Sciatic nerve (tissue), 2 donors: ENCODE data around the gene GANC. TPM values are rescaled to one million over a fixed set of nuclear protein-coding genes. Genes with fewer than 3 reads are reported as not detected.

Experiments used
- ATAC-seq: fragments of 200-7000 bp; cut with Tn5 transposase; one replicate; pipeline ENCODE4 v1.9.1; 2020; ENCODE audit warnings: mild to moderate bottlenecking, moderate library complexity
- DNase-seq: peaks from one replicate; pipeline ENCODE4 v3.0.0-alpha.2; 2020; ENCODE audit warnings: low spot score
- intact Hi-C: fragments of 100-400 bp; cut with DNase I; formaldehyde crosslinking; loops from one replicate; pipeline ENCODE4 v1.14.2; 2022
- total RNA-seq: library from RNA; stranded (reverse); fragmentation: NEBNext Ultra II Directional; extraction: Animal tissue kit (Norgen Biotek cat#: 25700); gene quantifications from one replicate; pipeline ENCODE4 v1.2.1, GENCODE V29; 2021
- donor health status: DM: no; HTN: no; CAD: no.
- donor health status: DM: no; HTN: no; CAD: no.

Gene GANC
- total RNA-seq, 1 donor from 2014 or later = 57.6 TPM

DNA sequence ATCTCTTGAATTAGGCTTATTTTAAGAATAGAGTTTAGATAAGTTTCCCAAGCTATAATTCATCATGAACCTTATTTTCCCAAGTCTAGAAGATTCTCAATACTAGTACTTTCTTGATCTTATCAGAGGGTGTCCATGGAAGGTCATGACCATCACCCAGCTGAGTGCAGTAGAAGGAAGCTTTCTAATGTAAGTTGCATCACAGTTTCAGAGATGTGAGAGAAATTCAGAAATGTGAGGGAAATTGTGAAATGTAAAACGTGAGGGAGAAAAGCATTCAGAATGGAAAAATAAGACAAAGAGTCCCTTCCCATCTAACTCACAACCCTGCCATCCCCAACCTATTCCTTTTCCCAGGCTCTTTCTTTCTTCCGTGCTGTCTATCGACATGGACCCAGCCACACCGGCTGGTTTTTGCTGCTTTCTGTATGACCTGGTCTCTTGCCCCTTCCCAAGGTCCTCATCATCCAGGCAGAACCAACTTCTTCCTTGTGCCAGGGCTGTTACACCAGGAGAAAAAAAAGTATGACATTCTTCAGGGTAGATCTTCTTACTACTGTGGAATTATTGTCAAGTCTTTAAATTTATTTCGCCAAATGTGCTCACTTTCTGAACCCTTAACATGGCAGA is 93.0 kb downstream of the GANC start:
- ATAC-seq (no peak), DNase-seq (no peak)
- intact Hi-C loops = no loop called here

DNA sequence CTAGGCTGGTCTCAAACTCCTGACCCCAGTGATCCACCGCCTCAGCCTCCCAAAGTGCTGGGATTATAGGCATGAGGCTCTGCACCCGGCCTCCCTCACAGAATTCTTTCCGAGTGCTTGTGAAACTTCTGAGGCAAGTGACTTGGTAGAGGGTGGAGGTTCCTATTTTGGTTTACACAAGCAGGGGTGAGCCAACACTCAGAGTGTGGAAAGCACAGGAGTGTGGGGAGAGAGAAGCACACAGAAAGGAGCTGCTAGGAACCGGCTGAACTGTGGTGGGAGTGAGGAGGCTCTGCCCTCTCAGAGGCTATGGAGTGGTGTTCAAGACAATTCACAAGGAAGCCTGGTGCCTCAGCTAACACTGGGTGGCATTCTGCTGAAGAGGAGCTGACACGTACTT is 94.0 kb downstream of the GANC start:
- DNase-seq (no peak), ATAC-seq (no peak)
- intact Hi-C loops = no loop called here

DNA sequence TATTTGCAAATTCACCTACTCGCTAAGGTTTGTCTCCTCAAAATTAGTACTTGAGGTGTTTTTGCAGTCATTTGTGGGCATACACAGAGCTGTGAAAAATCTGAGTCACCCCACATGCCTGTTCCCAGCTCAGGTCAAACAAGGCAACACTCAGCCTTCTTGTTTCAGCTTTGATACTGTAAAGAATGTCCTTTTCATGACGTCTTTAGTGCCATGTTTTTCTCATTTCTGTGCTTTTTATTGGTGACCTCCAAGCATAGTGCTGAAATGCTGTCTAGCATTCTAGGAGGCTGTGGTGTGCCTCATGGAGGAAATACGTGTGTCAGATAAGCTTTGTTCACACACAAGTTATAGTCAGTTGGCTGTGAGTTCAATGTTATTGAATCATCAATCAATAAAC is 95.1 kb downstream of the GANC start:
- DNase-seq = no peak
- ATAC-seq = no peak
- intact Hi-C loops = no loop called here

DNA sequence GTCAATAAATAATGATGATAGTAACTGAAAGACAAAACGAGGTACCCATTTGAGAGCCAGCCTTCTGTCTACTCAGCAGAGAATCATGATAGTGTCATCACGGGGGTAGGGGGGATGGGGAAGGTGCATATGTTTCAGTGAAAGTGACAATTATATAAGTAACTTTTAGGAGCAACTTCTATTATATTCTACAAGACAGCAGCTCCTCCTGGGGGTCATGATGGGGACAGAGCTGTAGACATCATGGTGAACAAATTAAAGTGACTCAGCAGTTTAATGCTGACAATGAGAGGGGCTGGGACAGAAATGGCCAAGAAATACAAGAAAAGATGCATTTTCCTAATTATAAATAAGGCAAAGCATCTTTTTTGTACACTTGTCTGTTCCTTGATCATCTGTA is 98.1 kb downstream of the GANC start:
- DNase-seq (no peak), ATAC-seq (no peak)
- intact Hi-C loops = no loop called here

DNA sequence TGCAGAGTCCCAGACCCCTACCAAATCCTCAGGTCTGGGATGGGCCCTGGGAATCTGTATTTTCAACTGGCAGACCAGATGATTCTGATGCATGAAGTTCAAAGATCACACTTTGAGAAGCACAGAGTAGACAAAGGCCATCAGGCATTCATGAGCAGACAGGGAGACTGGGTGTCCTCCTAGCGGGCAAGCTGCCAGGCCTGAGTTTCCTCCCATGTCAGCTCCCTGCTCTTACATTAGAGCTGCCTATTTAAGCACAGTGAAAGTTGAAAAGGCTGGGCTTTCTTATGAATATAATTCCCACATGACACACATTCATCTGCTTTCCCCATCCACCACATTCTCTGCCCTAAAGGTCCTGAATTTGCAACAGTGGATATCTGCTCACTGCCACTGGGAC is 100.3 kb downstream of the GANC start:
- intact Hi-C loops = no loop called here
- ATAC-seq (no peak), DNase-seq (no peak)

DNA sequence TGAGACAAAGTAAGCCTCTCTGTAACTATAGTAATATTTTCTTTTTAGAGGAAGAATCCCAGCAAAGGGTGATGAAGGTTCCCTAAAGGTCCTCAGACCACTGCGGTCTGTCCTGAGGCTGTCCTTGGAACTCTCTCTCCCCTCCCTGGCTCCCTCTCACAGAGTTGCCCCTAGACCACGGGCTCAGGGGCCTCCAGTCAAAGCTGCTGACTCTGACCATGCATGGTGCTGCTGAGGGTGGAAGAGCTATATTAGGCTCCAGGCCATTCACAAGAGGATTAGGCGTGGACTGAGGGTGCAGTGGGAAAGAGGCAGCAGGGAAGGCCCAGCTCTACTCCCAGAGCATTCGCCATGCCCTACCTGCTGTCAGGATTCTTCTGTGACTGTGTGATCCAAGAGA is 100.9 kb downstream of the GANC start:
- DNase-seq (no peak), ATAC-seq (no peak)
- intact Hi-C loops = no loop called here

DNA sequence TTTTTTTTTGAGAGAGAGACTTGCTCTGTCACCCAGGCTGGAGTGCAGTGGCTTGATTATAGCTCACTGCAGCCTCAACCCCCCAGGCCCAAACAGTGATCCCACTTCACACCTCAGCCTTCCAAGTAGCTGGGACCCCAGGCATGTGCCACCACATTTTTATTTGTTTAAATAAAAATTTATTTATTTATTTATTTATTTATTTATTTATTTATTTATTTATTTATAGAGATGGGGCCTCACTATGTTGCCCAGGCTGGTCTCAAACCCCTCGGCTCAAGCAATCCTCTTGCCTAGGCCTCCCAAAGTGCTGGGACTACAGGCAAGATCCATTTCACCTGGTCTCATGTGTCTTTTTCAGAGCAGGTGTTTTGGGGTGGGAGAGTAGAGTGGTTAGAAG is 101.8 kb downstream of the GANC start:
- ATAC-seq = no peak
- DNase-seq = no peak
- intact Hi-C loops = no loop called here

DNA sequence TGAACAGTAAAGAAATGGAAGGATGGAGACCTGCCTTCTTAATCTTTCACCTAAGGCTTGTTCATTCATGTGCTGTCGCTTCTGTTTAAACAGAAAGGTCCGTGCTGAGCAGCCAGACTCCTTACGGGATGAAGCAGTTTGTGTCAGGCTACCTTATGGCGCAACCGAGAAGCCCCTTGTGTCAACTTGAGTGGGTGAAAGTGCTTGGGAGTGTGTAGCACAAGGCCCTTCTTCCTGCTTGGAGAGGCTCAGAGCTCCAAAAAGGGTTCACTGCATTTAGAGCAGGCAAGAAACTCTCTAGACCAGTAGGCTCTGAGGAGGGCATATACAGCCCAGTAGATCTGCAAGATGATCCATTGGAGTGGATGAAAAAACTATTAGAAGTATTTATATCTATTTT is 102.3 kb downstream of the GANC start:
- ATAC-seq (no peak), DNase-seq (no peak)
- intact Hi-C loops = no loop called here

DNA sequence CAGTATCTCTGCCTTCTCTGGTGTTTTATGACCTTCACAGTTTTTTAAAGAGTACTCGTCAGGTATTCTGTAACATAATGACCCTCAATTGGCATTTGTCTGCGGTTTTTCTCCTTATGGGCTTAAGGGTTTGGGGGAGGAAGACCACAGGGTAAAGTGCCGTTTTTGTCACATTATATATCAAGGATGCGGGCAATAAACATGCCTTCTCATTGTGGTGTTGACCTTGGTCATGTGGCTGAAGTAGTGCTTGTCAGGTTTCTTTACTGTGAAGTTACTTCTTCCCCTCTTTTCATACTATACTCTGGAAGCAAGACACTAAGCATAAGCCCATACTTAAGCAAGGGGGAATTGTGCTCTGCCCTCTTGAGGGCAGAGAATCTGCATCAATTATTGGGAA is 102.9 kb downstream of the GANC start:
- DNase-seq = no peak
- intact Hi-C loops = no loop called here
- ATAC-seq = no peak

DNA sequence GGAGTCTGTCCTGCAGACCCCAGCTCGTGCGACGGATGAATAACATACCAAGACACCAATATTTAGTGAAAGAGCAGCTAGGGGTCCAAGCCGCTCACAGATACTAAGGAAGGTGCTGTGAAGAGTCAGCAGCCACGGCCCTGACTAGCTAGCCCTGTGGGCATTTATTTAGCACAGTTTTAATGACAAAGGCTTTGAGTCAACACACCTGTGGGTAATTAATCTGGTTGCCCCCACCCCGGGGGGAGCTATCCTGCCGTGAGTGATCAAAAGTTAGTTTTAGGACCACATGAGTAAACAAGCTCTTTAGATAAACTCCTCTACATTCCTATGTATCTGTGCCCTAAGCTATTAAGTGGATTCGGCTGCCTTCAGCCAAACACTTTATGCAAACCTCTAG is 105.0 kb downstream of the GANC start:
- ATAC-seq (no peak), DNase-seq (no peak)
- intact Hi-C loops = no loop called here

DNA sequence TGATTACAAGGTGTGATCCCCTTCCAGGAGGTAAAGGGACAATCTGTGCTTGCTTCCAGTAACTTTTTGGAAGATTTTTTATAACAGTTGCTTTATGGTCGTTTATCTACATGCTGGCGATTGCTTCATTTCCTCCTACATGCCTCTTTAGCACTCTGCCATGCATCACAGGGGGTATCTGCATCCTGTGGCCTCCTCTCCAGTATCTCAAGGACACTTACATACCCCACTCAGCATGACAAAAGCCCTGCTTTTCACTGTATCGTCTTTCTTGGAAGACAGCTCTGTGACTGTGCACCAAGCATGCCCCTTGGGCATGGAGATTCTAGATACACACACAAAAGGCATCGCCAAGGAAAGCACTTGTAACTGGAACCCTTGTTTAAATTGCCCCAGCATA is 111.6 kb downstream of the GANC start:
- intact Hi-C loops = no loop called here
- DNase-seq (no peak), ATAC-seq (no peak)

DNA sequence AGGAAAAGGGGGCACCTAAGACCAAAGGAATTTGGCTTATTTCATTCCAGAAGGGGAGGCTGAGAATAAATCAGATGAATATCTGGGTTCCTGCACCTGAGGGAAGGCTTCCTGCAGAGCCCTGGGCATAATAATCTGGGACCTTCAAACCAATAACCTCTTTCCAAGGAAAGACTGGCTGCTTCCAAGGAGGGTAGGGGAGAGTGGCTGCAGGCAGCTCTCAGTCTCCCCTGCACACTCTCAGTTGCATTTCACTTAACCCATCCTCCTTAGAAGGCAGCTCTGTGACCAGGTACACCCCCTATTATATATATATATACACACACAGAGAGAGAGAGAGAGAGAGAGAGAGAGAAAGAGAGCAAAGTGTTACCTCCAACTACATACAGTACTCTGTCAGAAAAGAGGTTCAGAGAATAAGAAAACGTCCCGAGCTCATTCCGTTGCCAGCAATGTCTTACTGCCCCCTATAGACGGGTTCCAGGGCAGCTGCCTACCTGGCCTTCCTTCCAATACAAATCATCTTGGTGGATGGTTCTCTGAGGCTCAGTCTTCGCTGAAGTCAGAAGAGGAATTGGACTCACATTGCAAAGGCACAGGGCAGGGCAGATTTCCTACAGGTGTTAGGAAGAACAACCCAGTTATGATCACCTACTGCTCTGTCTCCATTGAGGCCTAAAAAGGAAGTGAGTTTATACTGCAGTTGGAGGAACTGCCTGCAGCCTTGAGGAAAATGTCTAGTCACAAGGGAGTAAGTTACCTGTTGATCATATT is 112.4 kb downstream of the GANC start:
- ATAC-seq (no peak), DNase-seq (no peak)
- intact Hi-C loops = no loop called here

DNA sequence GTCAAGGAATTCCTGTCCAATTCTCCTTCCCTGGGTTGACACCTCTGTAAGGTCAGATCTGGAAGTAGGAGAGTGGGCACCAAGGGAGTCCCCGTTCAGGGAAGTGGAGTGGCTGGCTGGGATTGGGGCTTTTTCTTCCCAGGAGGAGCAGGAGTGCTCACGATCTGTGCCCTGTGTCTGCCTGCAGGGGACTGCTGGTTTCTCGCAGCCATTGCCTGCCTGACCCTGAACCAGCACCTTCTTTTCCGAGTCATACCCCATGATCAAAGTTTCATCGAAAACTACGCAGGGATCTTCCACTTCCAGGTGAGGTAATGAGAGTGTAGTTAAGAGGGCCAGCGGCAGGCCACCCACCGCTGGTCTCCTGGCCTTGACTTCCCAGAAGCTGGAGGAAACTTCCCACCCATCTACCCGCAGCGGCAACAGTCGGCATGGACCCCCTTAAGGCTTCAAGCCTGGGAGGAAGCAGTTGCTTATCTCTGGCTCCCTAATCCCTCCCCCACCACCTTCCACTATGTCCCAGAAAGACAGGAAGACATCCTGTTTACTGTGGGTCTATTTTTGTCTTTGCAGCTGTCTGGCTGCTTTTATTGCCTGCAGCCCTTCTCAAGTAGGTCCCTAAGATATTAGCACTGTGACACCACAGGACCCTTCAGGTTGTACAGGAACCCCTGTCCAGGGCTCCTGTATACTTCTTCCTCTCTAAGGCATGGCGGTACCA is 113.1 kb downstream of the GANC start:
- intact Hi-C loops = no loop called here
- ATAC-seq (no peak), DNase-seq (no peak)

DNA sequence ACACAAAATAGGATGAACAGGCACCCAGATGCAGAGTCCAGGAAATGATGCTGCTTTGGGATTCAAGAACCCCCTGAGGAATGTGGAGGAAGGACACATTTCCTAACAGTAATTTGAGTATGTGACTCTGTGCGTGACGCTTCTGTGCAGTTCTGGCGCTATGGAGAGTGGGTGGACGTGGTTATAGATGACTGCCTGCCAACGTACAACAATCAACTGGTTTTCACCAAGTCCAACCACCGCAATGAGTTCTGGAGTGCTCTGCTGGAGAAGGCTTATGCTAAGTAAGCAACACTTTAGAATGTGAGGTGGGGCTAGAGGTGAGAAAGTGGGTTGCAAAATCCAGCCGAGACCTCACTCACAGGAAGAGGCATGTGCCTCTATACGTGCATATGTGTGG is 114.6 kb downstream of the GANC start:
- intact Hi-C loops = no loop called here
- DNase-seq (no peak), ATAC-seq (no peak)

DNA sequence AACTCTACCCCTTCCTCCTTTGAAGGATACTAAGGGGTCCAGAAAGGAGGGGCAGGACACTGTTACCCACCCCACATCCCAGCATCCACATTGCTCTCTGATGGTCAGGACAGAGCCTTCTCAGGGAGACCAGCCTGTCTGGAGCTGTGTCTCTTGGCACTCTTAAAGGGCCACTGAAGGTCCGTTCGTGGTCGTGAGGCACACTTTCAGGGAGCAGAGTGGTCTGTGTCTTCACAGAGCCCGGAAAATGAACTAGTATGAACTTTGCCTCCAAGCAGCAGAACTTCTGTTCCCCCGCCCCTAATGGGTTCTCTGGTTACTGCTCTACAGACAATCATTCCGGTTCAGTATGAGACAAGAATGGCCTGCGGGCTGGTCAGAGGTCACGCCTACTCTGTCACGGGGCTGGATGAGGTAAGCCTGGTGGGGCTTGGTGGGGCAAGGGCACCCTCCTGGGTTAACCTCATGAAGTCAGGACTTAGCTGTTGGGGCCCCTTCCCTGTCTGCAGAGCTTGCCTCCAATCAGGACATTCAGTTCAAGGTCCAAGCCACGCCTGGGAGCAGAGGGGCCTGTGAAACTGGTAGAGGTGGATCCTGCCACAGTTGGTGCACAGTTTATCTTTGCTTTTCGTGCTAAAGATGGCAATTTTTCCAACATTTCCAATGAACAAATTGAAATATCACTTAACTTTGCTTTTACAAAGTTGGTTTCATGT is 119.5 kb downstream of the GANC start:
- DNase-seq (no peak), ATAC-seq (no peak)
- intact Hi-C loops = no loop called here

DNA sequence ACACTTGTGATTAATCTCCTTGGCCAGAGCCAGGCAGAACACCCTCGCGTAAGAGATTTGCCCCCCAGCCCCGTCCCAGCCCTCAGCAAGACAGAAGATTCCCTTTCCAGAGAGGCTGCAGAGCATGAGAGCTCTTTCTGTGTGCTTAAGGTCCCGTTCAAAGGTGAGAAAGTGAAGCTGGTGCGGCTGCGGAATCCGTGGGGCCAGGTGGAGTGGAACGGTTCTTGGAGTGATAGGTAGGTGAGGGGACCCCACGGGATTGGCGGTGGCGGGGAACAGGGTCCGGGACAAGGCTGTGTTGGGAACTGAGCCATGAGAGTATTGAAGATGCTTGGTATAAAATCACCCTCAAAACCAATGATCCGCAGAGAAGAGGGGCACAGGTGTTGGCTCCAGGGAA is 121.1 kb downstream of the GANC start:
- no peak for DNase-seq
- ATAC-seq = no peak
- intact Hi-C loops = no loop called here

DNA sequence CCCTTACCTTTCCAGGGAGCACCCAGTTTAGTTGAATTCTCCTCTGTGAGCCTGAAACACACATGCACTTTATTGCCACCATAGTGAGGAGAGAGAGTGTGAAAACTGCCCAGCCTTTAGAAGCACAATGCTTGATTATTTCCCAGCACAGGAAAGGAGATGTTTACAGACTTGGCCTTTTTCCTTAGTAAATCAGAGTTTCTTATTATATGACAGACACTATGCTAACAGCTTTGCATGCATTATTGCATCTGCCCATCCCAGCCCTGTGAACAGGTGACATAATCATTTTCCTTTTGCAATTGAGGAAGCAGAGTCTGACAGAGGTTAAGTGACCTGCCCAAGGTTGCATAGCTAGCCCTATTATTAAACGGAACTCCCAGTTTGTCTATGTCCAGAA is 122.8 kb downstream of the GANC start:
- no peak for DNase-seq
- no peak for ATAC-seq
- intact Hi-C loops = no loop called here

DNA sequence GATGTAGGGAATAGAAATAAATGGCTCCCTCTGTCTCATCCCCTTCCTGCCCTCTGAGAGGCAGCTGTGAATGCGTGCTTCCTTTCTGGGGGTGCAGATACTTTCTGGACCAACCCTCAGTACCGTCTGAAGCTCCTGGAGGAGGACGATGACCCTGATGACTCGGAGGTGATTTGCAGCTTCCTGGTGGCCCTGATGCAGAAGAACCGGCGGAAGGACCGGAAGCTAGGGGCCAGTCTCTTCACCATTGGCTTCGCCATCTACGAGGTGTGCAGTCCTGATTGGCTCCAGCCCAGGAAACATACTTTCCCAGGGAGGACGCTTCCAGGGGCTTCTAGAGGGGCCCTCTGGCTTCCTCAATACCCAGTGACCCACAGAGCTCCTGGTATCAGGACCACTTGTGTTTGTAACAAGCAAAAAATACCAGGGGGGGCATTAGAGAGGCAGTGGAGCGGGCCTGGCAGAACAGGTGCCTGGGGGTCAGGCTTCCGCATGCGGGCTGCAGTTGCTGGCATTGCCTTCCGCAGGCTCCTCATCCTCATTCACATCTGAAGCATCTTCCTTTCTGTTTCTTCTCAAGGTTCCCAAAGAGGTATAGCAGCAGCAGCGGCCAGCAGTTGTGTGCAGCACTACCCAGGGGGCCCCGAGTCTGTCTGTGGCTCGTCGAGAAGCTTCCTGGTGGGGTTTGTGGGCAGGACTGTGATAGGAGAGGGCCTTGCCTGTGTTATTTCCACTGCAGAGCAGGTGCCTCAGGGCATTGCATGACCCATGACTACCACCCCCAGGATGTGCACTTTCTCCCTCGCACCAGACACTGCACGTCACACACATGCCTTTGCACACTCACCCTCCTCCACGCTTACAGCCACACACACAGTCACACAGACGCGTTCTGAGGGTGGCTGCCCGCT is 128.8 kb downstream of the GANC start:
- DNase-seq = no peak
- intact Hi-C loops = no loop called here
- no peak for ATAC-seq
